HL-60/S4 (cell line): ENCODE results near the gene PDE3B.
"Not testable (repeated sequence)": the region's sequence is repeated elsewhere in the genome, so short reads cannot be mapped to it uniquely, and the experiment has no call there.

ENCODE experiments used
- in situ Hi-C: fragments of 300-500 bp; cut with MboI; formaldehyde crosslinking; loops from 2 replicates; pipeline ENCODE4 v1.14.3; 2022; ENCODE audit warnings: low sequenced_read_pairs

Gene PDE3B

GRCh38 chr11:14638561-14638960 is 5.0 kb upstream of the PDE3B start:
- in situ Hi-C loops = loop anchor here (25.0 kb wide), 1 partner anchor 101 kb away; no protein-coding TSS in a partner anchor

- in situ Hi-C loops = loop anchor here (25.0 kb wide), 1 partner anchor 104 kb away; no protein-coding TSS in a partner anchor
Measured at GRCh38 chr11:14641801-14642200, 1.8 kb upstream of the PDE3B start.

GRCh38 chr11:14642453-14642852 is 1.2 kb upstream of the PDE3B start:
- in situ Hi-C loops = loop anchor here (25.0 kb wide), 1 partner anchor 105 kb away; no protein-coding TSS in a partner anchor

GRCh38 chr11:14642873-14643696 is 519 bp upstream of the PDE3B start:
- in situ Hi-C loops = loop anchor here (25.0 kb wide), 1 partner anchor 106 kb away; no protein-coding TSS in a partner anchor

- in situ Hi-C loops = loop anchor here (25.0 kb wide), 1 partner anchor 107 kb away; no protein-coding TSS in a partner anchor
Measured at GRCh38 chr11:14644226-14645014, 816 bp downstream of the PDE3B start.

- in situ Hi-C loops = loop anchor here (25.0 kb wide), 1 partner anchor 108 kb away; no protein-coding TSS in a partner anchor
Measured at GRCh38 chr11:14645015-14645912, 1.7 kb downstream of the PDE3B start.

GRCh38 chr11:14645985-14646900 is 2.6 kb downstream of the PDE3B start:
- in situ Hi-C loops = loop anchor here (25.0 kb wide), 1 partner anchor 109 kb away; no protein-coding TSS in a partner anchor

- in situ Hi-C loops = no loop called here
Measured at GRCh38 chr11:14650064-14650463, 6.5 kb downstream of the PDE3B start.

- in situ Hi-C loops = no loop called here
Measured at GRCh38 chr11:14653090-14653489, 9.5 kb downstream of the PDE3B start.

- in situ Hi-C loops = no loop called here
Measured at GRCh38 chr11:14655435-14655834, 11.8 kb downstream of the PDE3B start.

GRCh38 chr11:14656536-14657457 is 13.2 kb downstream of the PDE3B start:
- in situ Hi-C loops = no loop called here

- in situ Hi-C loops = no loop called here
Measured at GRCh38 chr11:14657841-14658240, 14.2 kb downstream of the PDE3B start.

GRCh38 chr11:14664926-14665325 is 21.3 kb downstream of the PDE3B start:
- in situ Hi-C loops = not testable (repeated sequence)

- in situ Hi-C loops = not testable (repeated sequence)
Measured at GRCh38 chr11:14667329-14667728, 23.7 kb downstream of the PDE3B start.

- in situ Hi-C loops = no loop called here
Measured at GRCh38 chr11:14668731-14669301, 25.2 kb downstream of the PDE3B start.

- in situ Hi-C loops = no loop called here
Measured at GRCh38 chr11:14669499-14669898, 25.9 kb downstream of the PDE3B start.

GRCh38 chr11:14669958-14670357 is 26.4 kb downstream of the PDE3B start:
- in situ Hi-C loops = no loop called here

- in situ Hi-C loops = no loop called here
Measured at GRCh38 chr11:14672635-14673034, 29.0 kb downstream of the PDE3B start.
